Purkinje cell (primary cell): ENCODE data around the gene OR5AP2. TPM values are rescaled to one million over a fixed set of nuclear protein-coding genes. Genes with fewer than 3 reads are reported as not detected.

ENCODE experiments used
- polyA plus RNA-seq: library from polyadenylated mRNA; unstranded; fragments of >200 nt; fragmentation: Nextera tagmentation; gene quantifications from 2 replicates; pipeline ENCODE4 v1.2.1, GENCODE V29; 2014

OR5AP2 gene
- not detected in 2 replicates for polyA plus RNA-seq

DNA sequence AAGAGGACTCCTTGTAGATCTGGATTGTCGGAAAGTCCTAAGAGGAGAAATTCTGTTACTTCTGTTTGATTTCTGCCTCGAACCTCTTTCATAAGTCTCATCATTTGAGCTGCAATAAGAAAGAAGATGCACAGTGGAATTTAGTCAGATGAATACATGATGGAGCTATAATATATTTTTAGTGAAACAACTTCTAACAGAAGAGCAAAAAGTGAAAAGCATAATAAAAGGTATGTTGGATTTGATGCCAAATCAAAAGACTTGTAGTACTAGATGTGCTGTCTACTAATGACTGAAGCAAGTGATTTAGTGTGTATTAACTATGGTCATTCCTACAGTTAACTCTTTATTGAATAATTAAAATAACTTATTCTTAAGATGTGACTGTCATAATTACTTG lies at the start of gene OR5AP2:
Gene OR5AP2 (minus strand): TSS at position 101 of the 400 bp plus-strand sequence. CDS start 0 bp downstream, at position 101.

DNA sequence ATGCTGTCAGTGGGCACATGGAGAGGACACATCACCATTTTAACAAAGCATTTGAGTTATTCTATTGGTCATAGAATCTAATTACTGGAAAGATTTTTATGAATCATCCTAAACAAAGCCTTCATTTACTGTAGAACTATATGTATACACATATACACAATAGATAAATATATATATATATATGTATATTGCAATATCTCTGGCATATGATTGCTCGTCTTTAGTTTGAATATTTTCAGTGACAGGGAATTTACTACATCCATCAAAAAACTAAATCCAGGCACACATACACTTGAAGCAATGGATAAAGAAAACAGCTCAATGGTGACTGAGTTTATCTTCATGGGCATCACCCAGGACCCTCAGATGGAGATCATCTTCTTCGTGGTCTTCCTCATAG lies 21.1 kb upstream of the OR5AP2 start, which contains the start of gene OR5AR1:
Gene OR5AR1 (plus strand): TSS at position 301 of the 400 bp plus-strand sequence. CDS start 0 bp downstream, at position 301.

Other genes starting within 250 kb of the OR5AP2 start
- not detected in 2 replicates for gene OR5AL1, start 229.7 kb downstream of the OR5AP2 start, polyA plus RNA-seq
- gene OR5M3, start 169.1 kb downstream of the OR5AP2 start, polyA plus RNA-seq = not detected in 2 replicates
- gene OR5M8, start 151.1 kb downstream of the OR5AP2 start, polyA plus RNA-seq = not detected in 2 replicates
- not detected in 2 replicates for gene OR5M11, start 99.2 kb downstream of the OR5AP2 start, polyA plus RNA-seq
- not detected in 2 replicates for gene OR5M10, start 64.7 kb downstream of the OR5AP2 start, polyA plus RNA-seq
- not detected in 2 replicates for gene OR5M1, start 27.6 kb downstream of the OR5AP2 start, polyA plus RNA-seq
- not detected in 2 replicates for gene OR5AR1, start 21.2 kb upstream of the OR5AP2 start, polyA plus RNA-seq
- gene OR9G1, start 56.7 kb upstream of the OR5AP2 start, polyA plus RNA-seq = not detected in 2 replicates
- gene OR9G4, start 106.3 kb upstream of the OR5AP2 start, polyA plus RNA-seq = not detected in 2 replicates